Activated T-cell treated with anti-CD3 and anti-CD28 coated beads for 1 hour (primary cell): ENCODE results near the gene UBALD1.

Experiments
- DNase-seq: peaks from one replicate; pipeline ENCODE4 v3.0.0-alpha.2; 2020; ENCODE audit warnings: low read depth

UBALD1 gene

GRCh38 chr16:4614571-4615383 is at the start of gene UBALD1:
UBALD1 (minus strand) TSS chr16:4614888; CDS start chr16:4614797, 91 bp downstream.
- DNase-seq: peak; percentile 70

- no peak for DNase-seq
Measured at GRCh38 chr16:4663777-4664465, 49.2 kb upstream of the UBALD1 start.

GRCh38 chr16:4663465-4663776 is 48.7 kb upstream of the UBALD1 start:
- no peak for DNase-seq

- DNase-seq: no peak
Measured at GRCh38 chr16:4661661-4662060, 47.0 kb upstream of the UBALD1 start.

- peak; percentile 27 for DNase-seq
Measured at GRCh38 chr16:4660454-4661007, 45.8 kb upstream of the UBALD1 start.

- DNase-seq: no peak
Measured at GRCh38 chr16:4659363-4660353, 45.0 kb upstream of the UBALD1 start.

GRCh38 chr16:4656695-4657686 is 42.3 kb upstream of the UBALD1 start:
- DNase-seq: no peak

- no peak for DNase-seq
Measured at GRCh38 chr16:4656221-4656620, 41.5 kb upstream of the UBALD1 start.

- DNase-seq: no peak
Measured at GRCh38 chr16:4655801-4656200, 41.1 kb upstream of the UBALD1 start.

- no peak for DNase-seq
Measured at GRCh38 chr16:4654964-4655590, 40.4 kb upstream of the UBALD1 start.

- no peak for DNase-seq
Measured at GRCh38 chr16:4654011-4654963, 39.6 kb upstream of the UBALD1 start.

- no peak for DNase-seq
Measured at GRCh38 chr16:4652561-4652960, 37.9 kb upstream of the UBALD1 start.

GRCh38 chr16:4651827-4652226 is 37.1 kb upstream of the UBALD1 start:
- no peak for DNase-seq

GRCh38 chr16:4650443-4651074 is 35.9 kb upstream of the UBALD1 start:
- peak; percentile 68 for DNase-seq

GRCh38 chr16:4649744-4650442 is 35.2 kb upstream of the UBALD1 start:
- no peak for DNase-seq

GRCh38 chr16:4648917-4649316 is 34.2 kb upstream of the UBALD1 start:
- DNase-seq: no peak

GRCh38 chr16:4647644-4647980 is 32.9 kb upstream of the UBALD1 start:
- no peak for DNase-seq
